ENCODE measurements around the gene USB1. TPM values are rescaled to one million over a fixed set of nuclear protein-coding genes. Genes with fewer than 3 reads are reported as not detected.

Gene USB1
- total RNA-seq, 4 donors from 2014 or later = 31.4 to 79.0 (median 60.0) TPM

GRCh38 chr16:58011652-58012051, 10.4 kb downstream of the USB1 start:
- DNase-seq = no peak
- no peaks in the 10 kb centered on the region for H3K27me3 ChIP-seq
- H3K4me3 ChIP-seq (replicated peaks in 1 of 3) = no peak overlapping the region
- TF ChIP-seq CTCF (IDR thresholded peaks at IDR 0.05) = no peak
- TF ChIP-seq POLR2A (IDR thresholded peaks at IDR 0.05) = no peak
- intact Hi-C loops (cut with DNase I) = loop anchor here (10.0 kb wide), 1 partner anchor 427 kb away; no protein-coding TSS in a partner anchor
- no peaks in the 10 kb centered on the region for H3K4me1 ChIP-seq
- no peak overlapping the region for H3K27ac ChIP-seq
- peaks cover 19 to 22% of the 10 kb centered on the region in 2 donors for H3K36me3 ChIP-seq
- H3K9me3 ChIP-seq = no peaks in the 10 kb centered on the region
- WGBS, 2 donors = 87% methylated on average over 3 of the region's 3 CpGs

- DNase-seq = no peak
- H3K36me3 ChIP-seq = peaks cover 19 to 22% of the 10 kb centered on the region in 2 donors
- no peak overlapping the region for H3K4me3 ChIP-seq (replicated peaks in 1 of 3)
- no peak overlapping the region for H3K27ac ChIP-seq
- no peaks in the 10 kb centered on the region for H3K4me1 ChIP-seq
- no peaks in the 10 kb centered on the region for H3K27me3 ChIP-seq
- TF ChIP-seq CTCF (IDR thresholded peaks at IDR 0.05) = no peak
- no peak for TF ChIP-seq POLR2A (IDR thresholded peaks at IDR 0.05)
- intact Hi-C loops (cut with DNase I) = loop anchor here (10.0 kb wide), 1 partner anchor 428 kb away; no protein-coding TSS in a partner anchor
- WGBS, 2 donors = 86 to 87% methylated on average over 9 of the region's 9 CpGs
- H3K9me3 ChIP-seq = no peaks in the 10 kb centered on the region
Observed at GRCh38 chr16:58012481-58012880, 11.3 kb downstream of the USB1 start.

- no peak overlapping the region for H3K27ac ChIP-seq
- H3K36me3 ChIP-seq = peaks cover 19 to 22% of the 10 kb centered on the region in 2 donors
- no peaks in the 10 kb centered on the region for H3K27me3 ChIP-seq
- no peaks in the 10 kb centered on the region for H3K4me1 ChIP-seq
- no peak for DNase-seq
- intact Hi-C loops (cut with DNase I) = loop anchor here (10.0 kb wide), 1 partner anchor 429 kb away; no protein-coding TSS in a partner anchor
- WGBS, 2 donors = 84 to 98% methylated on average over 8 to 9 of the region's 9 CpGs
- no peak overlapping the region for H3K4me3 ChIP-seq (replicated peaks in 1 of 3)
- TF ChIP-seq CTCF (IDR thresholded peaks at IDR 0.05) = no peak
- no peak for TF ChIP-seq POLR2A (IDR thresholded peaks at IDR 0.05)
- no peaks in the 10 kb centered on the region for H3K9me3 ChIP-seq
Observed at GRCh38 chr16:58013201-58013956, 12.2 kb downstream of the USB1 start.

GRCh38 chr16:58016840-58017446, 15.7 kb downstream of the USB1 start:
- Histone ChIP-seq H3K4me3 (replicated peaks in 1 of 3) (no peak overlapping the region), H3K9me3 (no peaks in the 10 kb centered on the region), H3K36me3 (peaks cover 6 to 10% of the 10 kb centered on the region in 2 donors), H3K4me1 (peaks cover 0 to 1% of the 10 kb centered on the region in 2 donors), H3K27me3 (no peaks in the 10 kb centered on the region), H3K27ac (no peak overlapping the region)
- intact Hi-C loops (cut with DNase I) = loop anchor here (5.0 to 10.0 kb wide), 2 partner anchors 180 to 432 kb away; partner anchors contain the start of gene CSNK2A2
- 57 to 59% methylated on average over 12 of the region's 12 CpGs for WGBS, 2 donors
- TF ChIP-seq CTCF (IDR thresholded peaks at IDR 0.05) (no peak), POLR2A (IDR thresholded peaks at IDR 0.05) (no peak)
- DNase-seq = no peak

GRCh38 chr16:58018803-58019202, 17.6 kb downstream of the USB1 start:
- 90 to 92% methylated on average over 5 to 6 of the region's 7 CpGs for WGBS, 2 donors
- H3K4me1 ChIP-seq = peaks cover 17 to 20% of the 10 kb centered on the region in 2 donors
- DNase-seq = no peak
- peaks cover 6% of the 10 kb centered on the region in 2 donors for H3K36me3 ChIP-seq
- TF ChIP-seq POLR2A (IDR thresholded peaks at IDR 0.05) (no peak), CTCF (IDR thresholded peaks at IDR 0.05) (no peak)
- H3K27me3 ChIP-seq = no peaks in the 10 kb centered on the region
- intact Hi-C loops (cut with DNase I) = loop anchor here (5.0 to 10.0 kb wide), 2 partner anchors 178 to 434 kb away; partner anchors contain the start of gene CSNK2A2
- no peaks in the 10 kb centered on the region for H3K9me3 ChIP-seq
- H3K4me3 ChIP-seq (replicated peaks in 1 of 3) = no peak overlapping the region
- H3K27ac ChIP-seq = no peak overlapping the region

Measured in thyroid gland (tissue), 4 donors.